Measurements from ENCODE around the gene MAD2L1BP.

Gene MAD2L1BP

DNA sequence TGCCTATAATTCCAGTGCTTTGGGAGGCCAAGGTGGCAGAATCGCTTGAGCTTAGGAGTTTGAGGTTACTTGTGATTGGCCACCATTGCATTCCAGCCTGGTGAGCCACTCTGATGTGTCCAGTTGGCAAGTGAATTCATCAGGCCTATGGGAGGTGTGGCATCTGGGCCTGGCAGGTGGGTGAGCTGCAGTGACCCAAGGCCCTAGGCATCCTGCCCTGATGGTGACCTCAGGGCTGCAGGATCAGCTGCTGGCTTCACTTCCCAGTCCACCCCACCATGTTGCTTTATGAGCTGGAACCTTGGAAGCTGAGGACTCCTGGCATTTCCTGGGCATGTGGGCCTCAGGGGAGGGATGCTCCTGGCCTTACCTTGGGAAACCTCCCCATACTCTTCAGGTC is 29.7 kb downstream of the MAD2L1BP start:
- no peak for DNase-seq (ENCODE audit: low read depth in 2 of 3, low spot score in 1 of 3)

DNA sequence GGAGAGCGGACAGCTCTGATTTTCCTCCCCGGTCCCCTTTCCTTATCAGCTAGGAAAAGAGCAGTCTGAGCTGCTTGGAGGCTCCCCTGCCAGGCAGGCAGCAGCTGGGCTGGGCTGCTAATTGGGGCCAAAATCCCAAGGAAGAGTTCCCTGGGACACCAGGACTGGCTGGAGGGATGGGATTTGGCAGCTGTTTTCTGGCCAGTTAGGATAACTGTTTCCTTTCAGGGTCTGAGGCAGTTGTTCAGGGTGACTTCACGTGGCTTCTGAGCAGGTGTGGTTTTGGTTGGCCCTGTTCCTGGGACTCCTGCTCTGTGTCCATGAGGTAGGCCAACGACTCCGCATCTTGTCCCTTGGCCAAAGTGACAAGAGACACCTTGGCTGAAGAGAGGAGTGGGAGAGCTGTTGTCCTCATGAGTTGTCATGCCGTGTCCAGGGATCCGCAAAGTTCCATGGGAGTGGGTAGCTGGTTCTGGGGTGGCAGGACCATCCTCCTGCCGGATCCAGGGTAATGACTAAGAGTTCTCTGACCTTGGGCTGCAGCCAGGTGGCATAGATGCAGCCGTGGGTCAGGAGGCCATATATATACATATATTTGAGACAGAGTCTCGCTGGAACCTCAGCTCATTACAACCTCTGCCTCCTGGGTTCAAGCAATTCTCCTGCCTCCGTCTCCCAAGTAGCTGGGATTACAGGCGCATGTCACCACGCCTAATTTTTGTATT is 30.7 kb downstream of the MAD2L1BP start:
- no peak for DNase-seq (ENCODE audit: low read depth in 2 of 3, low spot score in 1 of 3)

DNA sequence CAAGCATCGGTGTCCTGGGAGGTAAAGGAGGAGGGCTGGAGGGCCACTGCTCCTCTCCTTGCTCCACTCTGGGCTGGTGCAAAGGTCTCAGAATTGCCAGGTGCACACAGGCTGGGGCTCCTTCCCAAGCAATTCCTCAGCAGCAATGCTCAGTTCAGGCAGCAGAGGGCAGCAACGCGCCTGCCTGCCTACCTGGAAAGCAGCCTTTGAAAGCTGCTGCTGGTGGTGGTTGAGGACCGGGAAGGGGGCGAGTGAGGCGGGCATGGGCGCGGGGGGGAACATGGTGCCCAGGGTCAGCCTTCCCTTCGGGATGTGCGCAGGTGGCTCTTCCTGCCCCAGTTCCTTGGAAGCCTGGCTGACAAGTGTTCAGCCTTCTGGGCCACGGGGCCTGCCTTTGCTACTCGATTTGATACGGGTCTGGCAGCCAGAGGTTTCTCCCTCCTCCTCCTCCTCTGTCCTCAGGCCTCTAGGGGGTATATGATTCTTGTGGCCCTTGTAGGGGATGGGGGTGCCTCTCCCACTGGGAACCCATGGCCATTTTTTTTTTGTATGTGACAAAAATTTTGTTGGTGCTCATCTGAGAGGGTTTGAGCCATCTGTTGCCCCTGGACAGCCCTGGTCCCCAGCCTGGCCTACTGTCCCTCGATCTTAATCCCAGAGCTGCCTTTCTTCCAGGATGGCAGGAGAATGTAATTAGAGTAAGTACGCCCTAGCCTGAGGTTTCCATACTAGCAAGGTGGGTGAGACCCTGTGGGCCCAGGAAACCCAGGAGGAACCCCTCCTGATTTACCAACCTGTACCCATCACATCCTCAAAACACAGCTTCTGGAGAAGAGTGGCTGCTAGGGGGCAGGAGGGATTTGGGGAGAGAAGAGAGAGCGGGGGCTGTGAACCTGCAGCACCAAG is 31.9 kb downstream of the MAD2L1BP start:
- DNase-seq (ENCODE audit: low read depth in 2 of 3, low spot score in 1 of 3) = peak; percentile 72 to 80 (median 78)

DNA sequence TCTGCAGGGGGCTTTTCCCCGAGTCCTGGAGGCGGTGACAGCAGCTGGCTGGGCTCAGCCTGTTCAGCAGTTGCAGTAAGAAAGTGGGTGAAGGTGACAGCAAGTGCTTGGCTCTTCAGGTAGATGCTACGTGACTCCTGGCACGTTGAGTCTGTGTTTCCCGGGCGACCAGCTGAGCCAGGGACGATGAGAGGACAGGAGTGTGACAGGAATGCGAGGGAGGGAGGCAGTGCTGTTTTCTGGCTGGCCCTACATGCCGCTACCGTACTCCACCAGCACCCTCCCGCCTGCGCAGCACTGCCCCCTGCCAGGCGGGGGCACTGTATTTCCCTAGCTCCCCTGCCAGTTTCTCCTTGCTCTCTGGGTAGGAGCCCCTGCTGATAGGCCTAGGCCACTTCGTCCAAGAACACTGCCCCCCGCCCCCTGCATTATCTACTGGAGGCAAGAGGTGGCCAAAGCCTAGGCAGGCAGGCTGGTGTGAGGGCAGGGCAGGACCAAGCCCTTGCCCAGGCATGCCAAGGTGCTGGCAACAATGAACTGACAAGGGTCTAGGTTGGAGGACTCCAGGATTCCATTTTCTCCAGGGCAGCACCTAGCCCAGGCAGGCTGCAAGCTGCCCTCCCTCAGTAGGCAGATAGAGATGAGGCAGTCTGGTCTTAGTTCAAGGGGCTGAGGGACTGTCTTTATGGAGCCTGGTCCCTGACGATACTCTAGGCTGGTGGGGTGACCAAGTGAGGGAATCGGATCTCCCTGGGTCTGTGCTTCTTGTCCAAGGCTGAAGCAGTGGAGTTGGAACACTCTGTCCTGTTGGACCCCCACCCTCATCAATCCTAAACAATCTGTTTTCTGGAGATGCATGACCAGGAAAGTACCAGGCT is 32.8 kb downstream of the MAD2L1BP start:
- peak; percentile 30 to 51 (median 42) for DNase-seq (ENCODE audit: low read depth in 2 of 3, low spot score in 1 of 3)

DNA sequence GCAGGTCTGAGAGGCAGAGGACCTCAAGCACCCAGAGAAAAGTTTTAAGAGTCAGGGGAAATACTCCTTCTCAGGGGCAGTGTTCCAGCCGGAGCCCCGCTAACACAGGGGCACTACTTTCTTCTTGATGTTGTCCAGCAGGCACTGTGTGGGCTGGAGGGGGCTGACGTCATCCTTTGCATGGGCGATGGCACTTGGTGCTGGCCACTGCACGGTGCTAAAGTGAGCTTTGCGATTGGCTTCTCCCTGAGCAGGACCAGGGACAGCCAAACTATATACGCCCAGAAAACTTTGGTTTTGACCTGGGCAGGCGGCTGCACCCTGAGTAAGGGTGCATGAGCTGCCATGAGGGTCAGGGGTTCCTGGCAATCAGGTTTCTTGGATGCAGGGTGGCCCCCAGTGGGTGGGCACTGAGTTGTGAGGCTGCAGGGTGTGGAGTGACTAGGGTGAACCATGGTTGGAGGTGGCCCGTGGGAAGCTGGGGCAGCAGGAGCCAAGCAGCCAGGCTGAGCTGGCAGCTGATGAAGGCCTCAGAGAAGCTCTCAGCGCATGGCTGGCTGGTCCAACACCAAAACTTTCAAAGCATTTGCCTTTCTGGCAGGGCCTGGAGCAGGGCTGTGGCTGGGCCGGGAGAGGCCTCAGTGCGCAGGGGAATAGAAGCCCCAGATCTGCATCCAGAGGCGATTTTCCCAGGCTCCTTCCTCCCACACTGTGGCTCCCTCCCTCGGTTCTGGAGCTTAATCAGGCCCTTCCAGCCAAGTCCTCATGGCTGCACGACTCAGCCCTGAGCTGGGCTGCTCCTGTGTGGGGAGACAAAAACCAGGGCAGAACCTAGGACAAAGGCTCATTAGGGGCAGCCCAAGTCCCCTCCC is 33.6 kb downstream of the MAD2L1BP start:
- no peak for DNase-seq (ENCODE audit: low read depth in 2 of 3, low spot score in 1 of 3)

DNA sequence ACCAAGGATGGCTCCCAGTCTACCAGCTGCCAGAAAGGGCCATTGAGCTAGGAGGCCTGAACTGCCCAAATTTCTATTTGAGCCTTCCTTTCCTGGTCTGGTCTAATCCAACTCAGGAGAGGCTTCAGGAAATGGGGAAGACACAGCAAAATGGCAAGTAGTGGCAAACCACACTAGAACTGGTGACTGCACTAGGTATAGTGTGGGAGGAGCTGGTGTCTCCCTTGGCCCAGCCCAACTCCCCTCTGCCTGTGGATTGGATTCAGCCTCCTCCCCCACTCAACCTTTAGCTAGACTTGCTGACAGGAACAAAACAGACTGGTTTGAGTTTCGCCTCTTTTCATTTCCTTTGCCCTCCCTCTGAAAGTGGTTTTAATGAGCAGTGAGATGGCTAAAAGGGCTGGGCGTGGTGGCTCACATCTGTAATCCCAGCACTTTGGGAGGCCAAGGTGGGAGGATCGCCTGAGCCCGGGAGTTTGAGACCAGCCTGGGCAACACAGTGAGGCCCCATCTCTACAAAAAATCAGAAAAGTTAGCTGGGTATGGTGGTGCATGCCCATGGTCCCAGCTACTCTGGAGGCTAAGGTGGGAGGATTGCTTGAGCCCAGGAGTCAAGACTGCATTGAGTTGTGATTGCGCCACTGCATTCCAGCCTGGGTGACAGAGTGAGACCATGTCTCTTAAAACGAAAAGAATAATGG is 34.4 kb downstream of the MAD2L1BP start:
- DNase-seq (ENCODE audit: low read depth in 2 of 3, low spot score in 1 of 3) = peak in 2 of 3 donors; percentile 21 to 30

DNA sequence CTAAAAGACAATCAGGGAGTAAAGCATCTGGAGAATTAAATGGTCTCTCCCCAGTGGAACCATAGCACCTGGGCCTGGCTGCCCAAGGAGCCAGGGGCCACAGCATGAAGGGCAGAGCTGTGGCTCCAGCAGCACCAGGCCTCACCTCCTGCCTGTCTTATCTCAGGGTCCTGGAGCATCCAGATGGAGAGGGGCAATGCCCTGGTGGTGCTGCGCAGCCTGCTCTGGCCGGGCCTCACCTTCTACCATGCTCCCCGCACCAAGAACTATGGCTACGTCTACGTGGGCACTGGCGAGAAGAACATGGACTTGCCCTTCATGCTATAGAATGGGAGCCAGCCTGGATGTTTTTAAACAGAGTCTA is 35.0 kb downstream of the MAD2L1BP start:
- no peak for DNase-seq (ENCODE audit: low read depth in 2 of 3, low spot score in 1 of 3)

DNA sequence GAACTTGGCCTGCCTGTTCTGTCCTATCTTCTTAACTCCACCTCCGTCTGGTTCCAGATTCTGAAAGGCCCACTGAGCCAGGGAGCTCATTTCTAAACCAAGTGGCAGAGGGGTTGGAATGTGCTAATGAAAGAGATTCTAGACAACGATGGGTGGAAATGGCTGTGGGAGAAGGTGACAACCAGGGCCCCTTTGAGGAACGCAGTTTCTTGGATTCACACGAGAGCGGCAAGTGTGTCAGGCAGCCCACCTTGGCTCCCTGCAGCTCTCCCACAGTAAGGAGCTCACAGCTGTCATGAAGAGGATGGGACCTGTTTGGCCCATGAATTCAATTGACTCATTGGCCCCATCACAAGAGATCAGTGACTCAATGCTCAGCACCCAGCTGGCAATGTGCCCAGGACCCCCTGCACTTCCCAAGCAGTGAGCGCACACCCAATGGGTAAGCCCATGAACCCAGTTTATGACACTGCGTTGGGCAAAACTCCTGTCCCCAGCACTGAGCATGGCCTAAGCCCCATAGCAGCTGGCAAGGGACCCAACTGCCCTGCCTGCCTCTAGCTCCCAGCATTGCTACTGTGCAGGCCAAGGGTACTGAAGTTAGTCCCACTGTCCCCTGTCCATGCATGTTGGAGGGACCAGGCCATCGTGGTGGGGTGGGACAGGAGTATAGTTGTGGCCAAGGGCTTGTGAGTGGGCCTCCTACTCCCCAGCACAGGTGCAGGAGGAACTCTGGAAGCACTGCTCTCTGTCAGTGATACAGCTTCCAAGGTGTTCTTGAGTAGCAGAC is 35.6 kb downstream of the MAD2L1BP start:
- no peak for DNase-seq (ENCODE audit: low read depth in 2 of 3, low spot score in 1 of 3)

DNA sequence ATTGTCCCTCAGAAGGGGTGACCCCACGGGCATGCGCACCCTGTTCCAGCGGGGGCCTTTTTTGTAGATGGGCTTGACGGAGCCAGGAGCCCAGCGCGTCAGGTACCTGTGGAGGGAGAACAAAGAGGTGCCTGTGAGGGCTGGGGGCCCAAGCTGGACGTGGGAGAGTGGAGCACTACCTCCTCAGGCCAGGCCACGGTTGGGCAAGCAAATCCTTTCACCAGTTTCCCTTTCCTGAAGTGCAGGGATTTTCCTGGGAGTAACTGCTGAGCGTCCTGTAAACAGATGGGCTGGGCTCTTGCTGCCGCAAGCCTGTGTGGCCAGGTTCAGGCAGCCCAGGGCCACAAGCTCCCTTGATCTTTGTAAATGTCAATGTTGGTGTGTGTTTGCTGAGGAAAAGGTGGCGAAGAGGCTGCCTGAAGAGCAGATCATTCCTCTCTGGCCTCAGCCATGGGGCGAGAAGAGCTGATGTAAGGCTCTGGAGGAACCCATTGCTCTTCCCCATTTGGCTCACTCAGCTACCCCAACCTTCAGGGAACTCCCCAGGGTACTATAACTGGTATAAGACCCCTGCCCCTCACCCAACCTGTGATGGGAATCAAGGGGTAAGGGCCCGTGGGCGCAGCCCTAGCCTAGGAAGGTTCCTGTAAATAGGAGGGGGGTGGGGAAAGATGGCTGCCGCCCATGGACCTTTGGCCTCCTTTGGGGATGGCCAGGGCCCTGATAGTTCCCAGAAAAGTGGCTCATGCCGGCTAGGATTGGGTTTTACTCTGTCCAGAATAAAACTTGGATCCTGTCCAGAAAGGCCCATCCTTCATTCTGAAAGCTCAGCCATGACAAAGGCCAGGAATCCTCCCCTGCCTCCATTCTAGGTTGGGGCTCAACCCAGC is 36.4 kb downstream of the MAD2L1BP start:
- no peak for DNase-seq (ENCODE audit: low read depth in 2 of 3, low spot score in 1 of 3)

DNA sequence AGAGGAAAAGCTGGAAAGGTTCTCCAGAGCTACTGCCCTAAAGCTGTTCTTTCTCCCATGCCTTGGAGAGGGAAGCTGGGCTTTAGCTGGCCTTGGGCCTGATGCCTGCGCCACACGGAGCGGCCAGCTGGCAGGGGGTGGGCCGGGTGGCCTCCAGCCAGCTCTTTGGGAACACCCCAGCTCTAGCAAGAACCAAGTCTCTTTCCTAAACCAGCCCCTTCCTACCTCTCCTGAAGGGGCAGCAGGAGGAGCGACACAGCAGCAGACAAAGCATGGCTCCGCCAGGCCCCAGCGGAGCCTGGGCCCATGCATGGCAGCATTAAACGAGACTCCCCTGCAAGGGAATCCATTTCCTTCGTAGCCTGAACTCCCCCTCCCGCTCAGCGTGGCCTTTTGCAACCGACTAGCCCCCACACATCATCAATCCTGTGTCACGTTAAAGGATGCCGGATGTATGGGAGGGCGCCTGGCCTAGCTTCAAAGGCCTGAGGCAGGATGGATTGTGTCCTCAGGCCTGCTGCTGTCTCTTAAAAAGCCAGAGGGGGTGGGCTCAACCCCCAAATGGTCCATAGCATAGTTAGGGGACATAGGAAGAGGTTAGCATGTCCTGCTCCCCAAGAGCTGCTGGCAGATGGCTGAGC is 37.9 kb downstream of the MAD2L1BP start:
- DNase-seq (ENCODE audit: low read depth in 2 of 3, low spot score in 1 of 3) = no peak

DNA sequence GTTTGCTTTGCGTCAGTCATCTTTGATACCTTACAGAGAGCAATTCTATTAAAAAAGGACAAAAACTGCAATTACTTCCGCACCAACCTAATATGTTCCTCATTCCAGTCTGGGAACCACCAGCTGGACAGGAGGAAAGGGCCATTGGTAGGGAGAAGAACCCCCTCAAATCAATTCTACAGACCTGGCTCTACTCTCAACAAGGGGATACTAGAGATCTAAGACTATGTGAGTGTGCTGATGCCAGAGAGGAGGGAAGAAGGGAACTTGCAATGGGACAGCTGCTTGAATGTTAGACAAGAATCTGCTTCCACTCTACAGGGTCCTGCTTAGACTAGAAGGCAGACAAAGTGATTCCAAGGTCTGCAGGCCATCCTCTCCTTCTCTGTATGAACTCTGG is 38.7 kb downstream of the MAD2L1BP start:
- DNase-seq (ENCODE audit: low read depth in 2 of 3, low spot score in 1 of 3) = no peak

DNA sequence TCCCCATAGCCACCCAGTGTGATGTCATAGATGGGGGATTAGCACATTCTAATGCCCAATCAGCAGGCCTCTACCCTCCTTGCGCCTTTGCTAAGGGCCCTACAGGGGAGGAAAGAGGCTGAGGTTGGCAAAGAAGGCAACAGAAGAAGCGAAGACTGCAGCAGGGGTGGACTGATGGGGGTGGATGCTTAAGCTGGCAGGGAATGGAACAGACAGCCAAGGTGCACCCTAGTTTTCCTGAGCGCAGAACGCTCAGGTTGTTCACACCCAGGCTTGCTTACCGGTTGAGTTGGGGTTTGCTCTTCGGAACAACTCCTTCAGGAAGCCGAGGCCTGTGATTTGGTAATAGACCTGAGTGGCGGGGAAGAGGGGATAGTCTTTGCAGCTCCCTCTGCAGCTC is 39.3 kb downstream of the MAD2L1BP start:
- no peak for DNase-seq (ENCODE audit: low read depth in 2 of 3, low spot score in 1 of 3)

DNA sequence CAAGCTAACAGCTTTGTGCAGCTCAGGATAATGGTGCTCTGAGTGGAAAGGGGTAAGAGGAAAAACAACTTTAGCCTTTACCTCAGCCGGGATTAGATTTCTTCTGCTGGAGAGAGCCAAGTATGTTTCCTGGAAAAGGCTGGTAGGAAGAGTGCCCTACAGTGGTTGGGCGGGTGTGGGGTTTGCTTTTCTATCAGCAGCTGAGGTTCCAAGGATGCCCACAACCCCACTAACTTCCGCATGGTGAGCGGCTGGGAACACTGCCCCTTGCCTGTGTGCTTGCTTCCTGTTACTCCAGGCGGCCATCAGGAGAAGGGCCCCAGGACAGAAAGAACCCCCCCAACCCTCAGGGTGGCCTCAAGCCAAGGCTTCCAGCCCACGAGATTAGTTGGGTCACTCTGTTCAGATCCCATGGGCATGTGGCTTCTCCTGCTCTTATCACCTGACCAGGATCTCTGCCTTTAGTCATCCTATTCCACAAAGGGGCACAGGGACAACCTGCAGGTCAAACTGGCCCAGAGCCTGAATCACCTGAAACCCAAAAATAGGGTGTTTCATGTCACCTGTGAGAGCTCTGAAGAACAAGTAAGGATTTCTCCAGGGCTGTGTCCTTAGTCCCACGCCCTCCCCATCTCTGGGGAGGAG is 41.4 kb downstream of the MAD2L1BP start:
- DNase-seq (ENCODE audit: low read depth in 2 of 3, low spot score in 1 of 3) = no peak

DNA sequence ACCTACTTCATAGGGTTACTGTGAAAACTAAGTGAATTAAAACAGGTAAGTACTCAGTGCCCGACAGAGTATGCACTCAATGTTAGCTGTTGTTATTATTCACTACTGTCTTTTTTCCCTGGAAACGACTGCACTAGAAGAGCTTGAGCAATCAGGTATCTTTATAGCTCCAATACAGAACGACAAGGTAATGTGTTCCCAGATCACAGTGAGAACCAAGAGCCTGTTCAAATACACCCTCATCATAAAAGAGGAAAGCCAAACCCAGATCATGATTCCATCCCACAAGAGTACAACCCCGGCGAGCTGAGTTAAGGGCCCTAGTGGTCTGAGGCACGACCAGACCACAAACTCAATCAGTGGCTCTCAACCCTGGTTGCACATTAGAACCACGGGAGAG is 42.1 kb downstream of the MAD2L1BP start:
- DNase-seq (ENCODE audit: low read depth in 2 of 3, low spot score in 1 of 3) = no peak

DNA sequence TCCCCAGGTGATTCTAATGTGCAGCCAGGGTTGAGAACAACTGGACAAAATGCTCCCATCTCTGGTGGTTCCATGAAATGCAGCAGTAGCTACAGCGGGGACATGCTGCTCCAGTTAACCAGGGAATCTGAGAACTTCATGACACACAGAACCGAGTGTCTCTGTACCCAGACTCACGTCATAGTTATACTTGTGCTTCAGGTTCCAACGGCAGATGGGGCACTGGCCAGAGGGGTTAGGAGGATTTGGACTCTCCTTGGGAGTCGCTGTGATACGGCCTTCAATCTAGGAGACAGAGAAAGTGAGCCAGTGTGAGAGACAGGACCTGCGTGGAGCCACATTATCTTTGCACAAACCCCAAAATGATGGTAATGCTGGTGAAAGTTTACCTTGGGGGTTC is 42.7 kb downstream of the MAD2L1BP start:
- no peak for DNase-seq (ENCODE audit: low read depth in 2 of 3, low spot score in 1 of 3)

DNA sequence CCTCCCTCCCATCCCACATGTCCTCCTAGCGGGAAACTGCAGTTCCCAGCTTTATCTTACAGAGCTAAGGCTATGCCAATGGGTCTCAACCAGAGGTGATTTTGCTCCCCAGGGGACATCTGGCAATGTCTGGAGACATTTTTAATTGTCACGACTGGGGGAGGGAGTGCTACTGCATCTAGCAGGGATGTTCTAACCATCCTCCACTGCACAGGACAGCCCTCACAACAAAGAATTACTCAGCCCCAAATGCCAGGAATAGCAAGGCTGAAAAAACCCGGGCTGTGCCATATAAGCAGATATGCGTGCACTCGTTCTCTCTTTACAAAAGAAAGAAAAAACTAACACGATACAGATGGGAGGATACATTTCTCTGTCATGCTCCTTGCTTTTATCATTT is 43.4 kb downstream of the MAD2L1BP start:
- DNase-seq (ENCODE audit: low read depth in 2 of 3, low spot score in 1 of 3) = no peak

Measured in stimulated activated CD4-positive, alpha-beta T cell treated with anti-CD3 and anti-CD28 coated beads, Interleukin-12 subunit alpha, Interleukin-12 subunit beta, amount 100 ng/mL, for 48 hours (primary cell).